DND-41 (cell line): Measurements from ENCODE around the gene SEPTIN5.

Experiments
- EZH2 ChIP-seq: IDR thresholded peaks from 3 replicates; pipeline ENCODE4 v1.6.1; 2012; ENCODE audit warnings: borderline replicate concordance, low read depth, mild to moderate bottlenecking, moderate library complexity, low read length, inconsistent platforms; ENCODE audit not compliant: severe bottlenecking
- TF ChIP-seq, protein P1 (sequence below): IDR thresholded peaks from 2 replicates; pipeline ENCODE4 v1.5.1; 2012; ENCODE audit warnings: borderline replicate concordance, low read length, moderate library complexity, mild to moderate bottlenecking; ENCODE audit not compliant: poor library complexity, severe bottlenecking; ENCODE audit errors: extremely low read depth

DNA sequence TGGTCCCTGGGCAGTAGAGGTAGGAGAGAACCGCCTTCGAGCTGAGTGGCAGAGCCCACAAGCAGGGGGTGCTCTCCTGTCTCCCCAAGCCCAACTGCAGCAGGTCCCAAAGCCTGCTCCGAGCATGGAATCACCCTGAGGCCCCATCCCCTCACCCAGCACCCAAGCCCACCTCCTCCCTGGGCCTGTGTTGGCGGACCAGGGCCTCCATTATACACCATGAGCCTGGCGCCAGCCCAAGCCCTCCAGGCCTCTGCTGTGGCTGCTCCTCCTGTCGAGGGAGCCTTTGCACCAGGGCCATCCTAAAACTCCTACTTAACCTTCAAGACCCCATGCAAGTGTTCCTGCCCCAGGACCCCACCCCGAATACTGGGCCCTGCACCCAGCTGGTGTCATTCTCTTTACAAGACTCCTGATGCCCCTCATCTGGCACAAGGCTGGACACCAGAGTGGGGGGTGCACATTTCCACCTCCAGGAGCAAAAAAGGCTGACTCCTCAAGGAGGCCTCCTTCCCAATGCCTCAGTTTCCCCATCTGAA, 25.7 kb downstream of the SEPTIN5 start:
- TF ChIP-seq, protein P1, sequence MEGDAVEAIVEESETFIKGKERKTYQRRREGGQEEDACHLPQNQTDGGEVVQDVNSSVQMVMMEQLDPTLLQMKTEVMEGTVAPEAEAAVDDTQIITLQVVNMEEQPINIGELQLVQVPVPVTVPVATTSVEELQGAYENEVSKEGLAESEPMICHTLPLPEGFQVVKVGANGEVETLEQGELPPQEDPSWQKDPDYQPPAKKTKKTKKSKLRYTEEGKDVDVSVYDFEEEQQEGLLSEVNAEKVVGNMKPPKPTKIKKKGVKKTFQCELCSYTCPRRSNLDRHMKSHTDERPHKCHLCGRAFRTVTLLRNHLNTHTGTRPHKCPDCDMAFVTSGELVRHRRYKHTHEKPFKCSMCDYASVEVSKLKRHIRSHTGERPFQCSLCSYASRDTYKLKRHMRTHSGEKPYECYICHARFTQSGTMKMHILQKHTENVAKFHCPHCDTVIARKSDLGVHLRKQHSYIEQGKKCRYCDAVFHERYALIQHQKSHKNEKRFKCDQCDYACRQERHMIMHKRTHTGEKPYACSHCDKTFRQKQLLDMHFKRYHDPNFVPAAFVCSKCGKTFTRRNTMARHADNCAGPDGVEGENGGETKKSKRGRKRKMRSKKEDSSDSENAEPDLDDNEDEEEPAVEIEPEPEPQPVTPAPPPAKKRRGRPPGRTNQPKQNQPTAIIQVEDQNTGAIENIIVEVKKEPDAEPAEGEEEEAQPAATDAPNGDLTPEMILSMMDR = no peak
- TF ChIP-seq EZH2 = no peak
